ENCODE measurements around the gene TMEM119. TPM values are rescaled to one million over a fixed set of nuclear protein-coding genes. Genes with fewer than 3 reads are reported as not detected.
"Not testable (repeated sequence)": the region's sequence is repeated elsewhere in the genome, so short reads cannot be mapped to it uniquely, and the experiment has no call there.

Gene TMEM119
- total RNA-seq, 2 donors from 2014 or later: not detected

DNA sequence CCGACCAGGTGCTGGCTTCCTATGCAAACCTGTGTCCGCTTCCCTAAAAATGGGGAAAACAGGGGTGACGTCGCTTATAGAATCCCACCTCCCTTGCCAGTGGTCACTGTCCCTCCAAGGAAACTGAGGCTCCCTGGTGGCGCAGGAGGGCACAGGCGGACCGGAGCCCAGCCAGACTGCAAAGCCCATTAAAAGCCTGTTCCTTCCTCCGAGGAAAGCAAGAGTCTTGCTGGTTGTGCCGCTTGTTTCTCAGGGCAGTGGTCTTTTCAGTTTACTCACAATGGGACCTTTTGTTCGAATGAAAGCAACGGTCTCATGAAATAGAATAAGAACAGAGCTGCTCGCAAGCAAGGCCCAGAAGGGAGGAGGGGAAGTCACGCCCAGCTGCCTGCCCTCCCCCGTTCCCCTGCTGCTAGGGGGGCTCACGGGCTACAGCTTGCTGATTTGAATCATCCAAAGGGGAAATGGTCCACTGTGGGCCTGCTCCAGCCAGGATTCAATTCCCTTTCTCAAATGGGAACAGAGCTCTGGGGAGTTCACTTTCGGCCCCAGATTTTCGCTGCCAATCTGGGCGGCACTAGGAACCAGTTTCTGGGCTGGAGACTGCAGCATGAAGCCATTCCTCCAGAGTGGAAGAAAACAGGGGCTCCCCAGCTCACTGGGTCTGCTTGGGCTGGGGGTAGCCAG lies 40.4 kb upstream of the TMEM119 start:
- H3K4me3 Mint-ChIP-seq: no peak overlapping the region
- no peak for ATAC-seq
- H3K9me3 Mint-ChIP-seq: no peaks in the 10 kb centered on the region
- no peak for DNase-seq (ENCODE audit: low spot score)
- H3K4me1 Mint-ChIP-seq (ENCODE audit: low read depth in 2 of 2): peaks cover 28 to 32% of the 10 kb centered on the region in 2 donors
- no peak overlapping the region for H3K27ac Mint-ChIP-seq
- H3K36me3 Mint-ChIP-seq: no peaks in the 10 kb centered on the region
- no peaks in the 10 kb centered on the region for H3K27me3 Mint-ChIP-seq

DNA sequence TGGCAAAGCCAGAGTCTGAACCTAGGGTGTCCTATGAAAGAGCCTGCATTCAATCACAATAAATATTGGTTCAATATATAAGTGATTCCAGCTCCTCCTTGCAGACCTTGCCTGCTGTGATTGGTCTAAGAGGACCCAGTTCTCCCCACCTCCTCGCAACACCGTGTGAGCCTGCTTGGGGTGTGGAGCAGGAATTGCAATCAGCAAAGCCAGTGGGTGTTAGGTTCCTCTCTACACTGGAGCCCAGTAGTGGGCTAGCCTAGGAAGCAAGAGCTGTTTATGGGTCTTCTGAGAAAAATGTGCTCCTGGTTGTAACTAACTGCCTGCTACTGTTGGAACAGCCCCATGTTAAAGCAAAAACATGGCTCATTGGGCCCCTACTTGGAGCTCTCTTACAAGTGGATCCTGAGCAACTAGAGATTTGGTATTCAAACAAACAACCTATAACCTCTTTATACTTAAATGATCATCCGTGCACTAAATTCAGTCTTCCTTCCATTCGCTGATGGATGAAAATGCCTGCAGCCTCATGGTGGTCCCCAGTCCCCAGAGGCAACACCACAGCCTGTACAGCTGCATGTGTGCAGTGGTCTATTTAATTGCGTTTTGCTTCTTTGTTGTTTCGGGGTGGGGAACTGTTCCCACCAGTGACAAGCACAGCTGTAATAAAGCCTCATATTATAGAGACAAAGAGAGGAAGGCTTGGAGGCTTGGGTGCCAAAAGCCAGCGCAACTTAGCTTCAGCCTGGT lies 39.5 kb upstream of the TMEM119 start:
- Mint-ChIP-seq H3K9me3 (no peaks in the 10 kb centered on the region), H3K27ac (no peak overlapping the region), H3K4me3 (no peak overlapping the region), H3K36me3 (no peaks in the 10 kb centered on the region), H3K27me3 (no peaks in the 10 kb centered on the region), H3K4me1 (ENCODE audit: low read depth in 2 of 2) (peaks cover 33 to 38% of the 10 kb centered on the region in 2 donors)
- ATAC-seq: no peak
- DNase-seq (ENCODE audit: low spot score): no peak

DNA sequence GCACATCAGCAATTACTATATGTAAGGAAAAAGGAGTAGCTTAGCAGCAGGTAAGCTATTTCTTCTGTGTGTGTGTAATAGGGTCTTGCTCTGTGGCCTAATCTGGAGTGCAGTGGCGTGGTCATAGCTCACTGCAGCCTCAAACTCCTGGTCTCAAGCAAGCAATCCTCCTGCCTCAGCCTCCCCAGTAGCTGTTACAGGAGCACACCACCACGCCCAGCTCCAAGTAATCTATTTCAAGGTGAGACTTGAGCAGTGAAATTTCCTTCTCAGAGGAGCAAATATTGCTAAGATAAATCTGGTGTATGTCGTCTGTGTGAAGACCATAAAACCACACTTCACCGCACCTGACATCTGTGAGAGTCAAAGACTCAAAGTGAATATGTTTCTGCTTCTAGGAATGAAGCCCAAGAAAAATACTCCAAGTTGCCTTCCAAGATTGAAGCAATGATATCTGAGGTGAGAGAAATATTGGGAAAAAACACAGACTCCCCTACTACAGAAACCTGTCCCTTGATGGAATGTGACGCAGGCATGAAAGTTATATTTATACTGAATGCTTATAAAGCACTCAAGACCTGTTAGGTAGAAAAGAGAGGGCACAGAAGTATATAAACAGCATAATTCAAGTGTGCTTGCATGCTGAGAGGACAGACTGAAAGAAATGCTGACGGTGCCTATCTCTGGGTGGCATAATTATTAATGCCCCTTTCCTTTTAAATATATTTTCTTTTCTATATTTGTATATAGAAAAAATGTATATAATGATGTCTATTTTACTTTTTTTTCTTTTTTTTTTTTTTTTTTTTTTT lies 38.3 kb upstream of the TMEM119 start:
- H3K27ac Mint-ChIP-seq: peak overlapping the region; percentile 77 to 92
- H3K36me3 Mint-ChIP-seq: peaks cover 6% of the 10 kb centered on the region
- no peaks in the 10 kb centered on the region for H3K9me3 Mint-ChIP-seq
- peaks cover 35 to 41% of the 10 kb centered on the region in 2 donors for H3K4me1 Mint-ChIP-seq (ENCODE audit: low read depth in 2 of 2)
- no peaks in the 10 kb centered on the region for H3K27me3 Mint-ChIP-seq
- peak overlapping the region; percentile 87 for H3K4me3 Mint-ChIP-seq
- no peak for ATAC-seq
- DNase-seq (ENCODE audit: low spot score): no peak

DNA sequence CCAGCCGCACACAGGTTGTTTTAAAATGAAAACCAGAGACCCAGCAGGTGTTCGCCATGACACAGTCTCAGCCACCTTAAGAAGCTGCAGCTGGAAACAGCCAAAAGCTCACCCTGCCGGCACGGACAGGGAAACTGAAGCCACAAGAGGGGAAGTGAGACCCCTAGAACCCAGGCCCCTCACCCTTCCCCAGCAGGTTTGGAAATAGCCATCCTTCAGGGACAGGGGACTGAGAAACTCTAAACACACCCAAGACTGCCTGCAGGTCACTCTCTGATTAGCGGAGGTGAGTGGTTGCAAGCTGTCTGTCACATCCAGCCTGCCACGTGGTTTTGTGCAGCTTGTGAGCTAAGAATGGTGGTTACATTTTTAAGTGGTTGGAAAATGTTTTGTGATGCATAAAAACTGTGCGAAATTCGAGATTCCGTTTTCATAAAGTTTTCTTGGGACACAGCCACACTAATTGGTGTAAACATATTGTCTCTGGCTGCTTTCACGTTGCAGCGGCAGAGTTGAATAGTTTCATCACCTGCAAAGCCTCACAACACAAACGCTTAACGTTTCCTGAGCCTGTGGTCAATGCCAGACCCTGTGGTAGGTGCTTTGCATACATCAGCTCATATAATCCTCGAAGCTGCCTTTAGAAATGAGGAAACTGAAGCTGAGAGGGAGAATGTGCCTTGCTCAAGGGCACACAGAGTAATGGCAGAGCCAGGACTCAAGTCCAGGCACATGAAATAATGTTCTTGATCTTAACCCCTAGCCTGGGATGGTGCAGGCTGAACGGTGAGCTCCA lies 37.5 kb upstream of the TMEM119 start:
- H3K9me3 Mint-ChIP-seq: no peaks in the 10 kb centered on the region
- peak overlapping the region; percentile 87 for H3K4me3 Mint-ChIP-seq
- peak overlapping the region; percentile 77 to 92 for H3K27ac Mint-ChIP-seq
- H3K4me1 Mint-ChIP-seq (ENCODE audit: low read depth in 2 of 2): peaks cover 42 to 49% of the 10 kb centered on the region in 2 donors
- peak; percentile 59 to 74 for ATAC-seq
- peaks cover 6% of the 10 kb centered on the region for H3K36me3 Mint-ChIP-seq
- DNase-seq (ENCODE audit: low spot score): no peak
- H3K27me3 Mint-ChIP-seq: no peaks in the 10 kb centered on the region

DNA sequence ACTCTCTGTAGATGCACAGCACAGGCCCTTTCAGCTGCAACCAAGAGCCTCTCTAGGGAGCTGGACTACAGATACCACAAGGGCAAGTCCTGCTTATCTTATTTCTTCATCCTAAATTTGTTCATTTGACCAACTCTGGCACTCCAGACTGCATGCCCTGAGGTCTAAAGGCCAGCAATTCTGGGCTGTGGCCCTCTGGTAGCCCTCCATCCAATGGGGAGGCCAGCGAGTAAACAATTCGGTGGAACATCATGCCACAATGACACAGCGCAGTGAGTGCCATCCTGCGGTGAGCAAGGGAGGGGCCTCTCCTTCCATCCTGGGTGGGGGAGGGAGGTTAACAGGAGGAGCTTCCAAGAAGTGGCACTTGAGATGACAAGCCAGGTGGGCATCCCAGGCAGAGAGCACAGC lies 36.5 kb upstream of the TMEM119 start:
- no peaks in the 10 kb centered on the region for H3K27me3 Mint-ChIP-seq
- ATAC-seq: peak in 1 of 2 donors; percentile 48
- H3K4me1 Mint-ChIP-seq (ENCODE audit: low read depth in 2 of 2): peaks cover 49 to 56% of the 10 kb centered on the region in 2 donors
- peaks cover 6% of the 10 kb centered on the region for H3K36me3 Mint-ChIP-seq
- H3K27ac Mint-ChIP-seq: peak overlapping the region; percentile 92 to 100
- H3K4me3 Mint-ChIP-seq: peak overlapping the region; percentile 87
- DNase-seq (ENCODE audit: low spot score): no peak
- no peaks in the 10 kb centered on the region for H3K9me3 Mint-ChIP-seq

DNA sequence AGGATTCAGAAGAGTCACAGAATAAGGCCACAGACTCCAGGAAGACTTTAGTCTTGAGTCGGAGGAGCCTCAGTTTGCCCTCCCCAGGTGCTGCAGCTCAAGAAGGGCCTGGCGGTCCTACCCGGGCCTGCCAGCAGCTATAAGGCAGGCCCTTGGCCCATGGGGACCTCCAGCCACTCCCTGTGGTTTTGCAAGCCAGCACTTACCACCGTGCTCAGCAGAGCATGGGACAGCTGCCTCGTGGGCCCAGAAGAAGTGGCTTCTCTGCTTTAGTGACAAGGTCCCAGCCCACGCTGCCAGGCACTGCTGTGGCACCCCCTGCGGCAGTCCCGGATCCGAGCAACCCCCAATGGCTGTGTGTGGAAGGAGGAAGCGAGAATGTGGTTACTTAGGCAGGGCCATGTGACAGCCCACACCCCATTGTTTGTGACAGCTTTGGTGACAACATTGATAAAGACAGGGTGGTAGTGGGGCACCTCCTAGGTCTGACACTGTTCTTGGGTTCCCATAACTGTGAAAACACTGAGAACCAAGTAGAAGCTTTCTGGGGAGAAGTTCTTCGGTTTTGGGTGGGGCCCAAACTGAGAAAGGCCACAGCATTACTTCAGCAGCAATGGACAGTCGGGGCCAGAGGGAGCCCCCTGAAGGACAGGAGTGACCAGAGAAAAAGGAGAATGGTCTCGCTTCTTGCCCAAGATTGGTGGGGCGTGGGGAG lies 35.8 kb upstream of the TMEM119 start, which contains the start of gene SELPLG:
SELPLG (minus strand) TSS at position 361 of the 715 bp plus-strand sequence. CDS start 9,587 bp downstream, outside the sequence.
- Mint-ChIP-seq H3K9me3 (no peaks in the 10 kb centered on the region), H3K27me3 (no peaks in the 10 kb centered on the region), H3K27ac (peak within 1 kb of the TSS; percentile 92 to 100), H3K4me1 (ENCODE audit: low read depth in 2 of 2) (peaks cover 49 to 59% of the 10 kb centered on the region in 2 donors), H3K4me3 (peak within 1 kb of the TSS; percentile 87), H3K36me3 (peaks cover 6% of the 10 kb centered on the region)
- DNase-seq (ENCODE audit: low spot score) (peak; percentile 87), ATAC-seq (peak; percentile 61 to 67)

DNA sequence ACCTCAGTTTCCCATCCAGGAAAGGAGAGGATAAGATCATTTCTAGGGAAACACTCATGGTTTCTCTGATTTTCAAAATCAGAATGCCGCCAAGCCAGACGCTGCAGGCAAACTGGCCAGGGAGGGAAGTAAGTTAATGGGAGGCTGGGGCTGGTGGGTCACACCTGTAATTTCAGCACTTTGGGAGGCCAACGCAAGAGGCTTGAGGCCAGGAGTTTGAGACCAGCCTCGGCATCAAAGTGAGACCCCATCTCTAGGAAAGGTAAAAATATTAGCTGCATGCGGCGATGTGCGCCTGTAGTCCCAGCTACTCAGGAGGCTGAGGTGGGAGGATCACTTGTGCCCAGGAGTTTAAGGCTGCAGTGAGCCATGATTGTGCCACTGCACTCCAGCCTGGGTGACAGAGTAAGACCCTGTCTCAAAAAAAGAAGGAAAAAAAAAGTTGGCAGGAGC lies 35.2 kb upstream of the TMEM119 start:
- ATAC-seq (no peak), DNase-seq (ENCODE audit: low spot score) (no peak)
- Mint-ChIP-seq H3K9me3 (no peaks in the 10 kb centered on the region), H3K4me1 (ENCODE audit: low read depth in 2 of 2) (peaks cover 53 to 65% of the 10 kb centered on the region in 2 donors), H3K27ac (peak overlapping the region; percentile 92 to 100), H3K27me3 (no peaks in the 10 kb centered on the region), H3K36me3 (peaks cover 6% of the 10 kb centered on the region), H3K4me3 (peak overlapping the region; percentile 87)

DNA sequence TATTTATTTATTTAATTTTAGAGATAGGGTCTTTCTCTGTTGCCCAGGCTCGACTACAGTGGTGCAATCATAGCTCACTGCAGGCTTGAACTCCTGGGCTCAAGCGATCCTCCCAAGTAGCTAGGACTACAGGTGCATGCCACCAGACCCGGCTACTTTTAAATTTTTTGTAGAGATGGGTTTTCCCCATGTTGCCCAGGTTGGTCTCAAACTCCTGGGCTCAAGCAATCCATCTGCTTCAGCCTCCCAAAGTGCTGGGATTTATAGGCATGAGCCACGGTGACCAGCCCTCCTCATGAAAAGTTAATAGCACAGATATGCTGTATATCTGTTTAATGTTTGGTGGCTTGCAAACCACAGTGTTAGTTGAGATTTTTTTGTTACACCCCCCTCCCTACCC lies 33.4 kb upstream of the TMEM119 start:
- DNase-seq (ENCODE audit: low spot score); H3K36me3 Mint-ChIP-seq; H3K9me3 Mint-ChIP-seq; ATAC-seq; H3K27me3 Mint-ChIP-seq: not testable (repeated sequence)
- Mint-ChIP-seq H3K27ac (peak overlapping the region; percentile 92 to 100), H3K4me1 (ENCODE audit: low read depth in 2 of 2) (peaks cover 61 to 75% of the 10 kb centered on the region in 2 donors), H3K4me3 (peak overlapping the region; percentile 87)

DNA sequence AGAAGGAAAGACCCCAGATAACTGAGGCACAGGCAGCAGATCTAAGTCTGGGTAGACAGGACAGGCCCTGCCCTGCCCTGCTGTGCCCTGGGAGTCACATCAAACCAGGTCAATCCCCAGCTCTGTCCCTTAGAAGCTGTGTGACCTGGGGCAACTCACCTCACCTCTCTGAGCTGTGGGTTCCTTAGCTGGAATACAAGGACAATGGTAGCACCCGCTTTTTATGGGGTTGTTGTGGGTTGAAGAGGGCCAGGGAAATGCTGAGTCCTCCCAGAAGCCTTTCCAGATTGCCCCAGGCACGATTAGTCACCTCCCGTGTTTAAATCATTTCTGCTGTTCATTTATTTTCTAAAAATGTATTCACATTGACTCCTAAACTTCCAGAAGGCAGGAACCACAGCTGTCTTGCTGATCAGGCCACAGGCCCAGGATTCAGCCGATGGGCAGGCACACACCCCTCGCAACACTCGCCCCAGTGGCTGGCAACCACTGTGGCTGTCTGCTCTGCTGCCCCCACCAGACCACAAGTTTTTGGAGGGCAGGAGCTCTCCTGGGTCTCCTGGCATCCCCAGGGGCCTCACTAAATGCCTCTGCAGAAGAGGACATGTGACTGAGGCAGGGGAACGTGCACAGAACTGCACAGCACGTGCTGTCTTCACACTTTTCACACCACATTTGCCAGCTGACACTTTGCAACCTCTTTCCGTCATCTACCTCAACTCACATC lies 32.8 kb upstream of the TMEM119 start:
- ATAC-seq: no peak
- H3K9me3 Mint-ChIP-seq: no peaks in the 10 kb centered on the region
- H3K27ac Mint-ChIP-seq: peak overlapping the region; percentile 92 to 100
- H3K36me3 Mint-ChIP-seq: peaks cover 6% of the 10 kb centered on the region
- peaks cover 58 to 74% of the 10 kb centered on the region in 2 donors for H3K4me1 Mint-ChIP-seq (ENCODE audit: low read depth in 2 of 2)
- no peak for DNase-seq (ENCODE audit: low spot score)
- H3K4me3 Mint-ChIP-seq: peak overlapping the region; percentile 87
- H3K27me3 Mint-ChIP-seq: no peaks in the 10 kb centered on the region

DNA sequence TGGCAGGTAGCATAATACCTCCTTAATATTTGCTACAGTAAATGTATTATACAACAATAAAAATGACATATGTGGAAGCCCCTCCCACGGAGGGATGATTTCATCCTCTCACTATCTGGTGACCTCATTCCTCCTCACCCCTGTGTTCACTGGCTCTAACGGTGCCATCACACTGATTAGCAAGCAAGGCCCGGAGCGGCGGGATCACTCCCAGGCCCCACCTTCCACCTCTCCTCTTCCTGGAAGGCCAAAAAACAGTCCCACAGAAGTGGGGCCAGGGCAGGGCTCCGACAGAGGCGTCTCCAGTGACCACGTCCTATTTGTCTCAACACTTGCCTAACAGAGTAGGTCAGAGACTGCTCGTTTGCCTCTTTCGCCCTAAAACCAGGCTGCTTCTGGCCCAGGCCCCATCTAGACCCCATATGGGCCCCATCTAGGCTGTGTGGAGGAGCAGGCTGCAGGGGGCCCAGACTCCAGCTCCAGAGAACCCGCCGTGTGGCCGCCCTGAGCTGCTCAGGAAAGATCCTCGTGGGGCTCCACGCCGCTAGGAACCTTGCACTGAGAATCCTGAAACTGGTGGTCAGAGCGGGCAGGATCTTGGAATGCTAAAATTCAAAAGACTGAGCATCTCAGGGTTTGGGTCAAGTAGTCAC lies 32.1 kb upstream of the TMEM119 start:
- Mint-ChIP-seq H3K4me3 (peak overlapping the region; percentile 87), H3K36me3 (peaks cover 10% of the 10 kb centered on the region), H3K27me3 (no peaks in the 10 kb centered on the region), H3K4me1 (ENCODE audit: low read depth in 2 of 2) (peaks cover 61 to 78% of the 10 kb centered on the region in 2 donors), H3K27ac (peak overlapping the region; percentile 92 to 100), H3K9me3 (no peaks in the 10 kb centered on the region)
- DNase-seq (ENCODE audit: low spot score) (peak; percentile 87), ATAC-seq (peak; percentile 67 to 74)

DNA sequence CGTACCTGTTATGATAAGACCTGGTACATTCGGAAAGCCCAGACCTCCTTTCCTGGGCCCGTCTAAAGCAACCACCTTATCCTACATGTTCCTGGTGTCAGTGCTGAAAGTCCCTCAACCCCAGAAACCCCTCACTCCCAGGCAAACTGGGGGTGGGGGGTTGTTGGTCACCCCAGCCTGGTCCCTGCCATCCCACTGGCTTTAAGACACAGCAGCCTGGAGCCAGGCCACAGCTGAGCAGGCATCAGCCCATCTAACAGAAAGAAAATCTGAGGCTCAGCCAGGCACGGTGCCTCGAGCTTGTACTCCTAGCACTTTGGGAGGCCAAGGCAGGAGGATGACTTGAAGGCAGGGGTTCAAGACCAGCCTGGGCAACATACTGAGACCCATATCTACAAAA lies 31.3 kb upstream of the TMEM119 start:
- Mint-ChIP-seq H3K9me3 (no peaks in the 10 kb centered on the region), H3K27ac (peak overlapping the region; percentile 92 to 100), H3K4me3 (peak overlapping the region; percentile 87), H3K36me3 (peaks cover 10% of the 10 kb centered on the region), H3K27me3 (no peaks in the 10 kb centered on the region), H3K4me1 (ENCODE audit: low read depth in 2 of 2) (peaks cover 57 to 75% of the 10 kb centered on the region in 2 donors)
- ATAC-seq: no peak
- no peak for DNase-seq (ENCODE audit: low spot score)
